HepG2 (cell line): ENCODE results near the gene ZFAND3. TPM values are rescaled to one million over a fixed set of nuclear protein-coding genes. Genes with fewer than 3 reads are reported as not detected.

Experiments used
- HINFP ChIP-seq: sonication (generic); formaldehyde crosslinking; IDR thresholded peaks from 2 replicates; pipeline ENCODE4 v1.4.0; 2020; ENCODE audit warnings: low read depth, mild to moderate bottlenecking, missing genetic modification reagents
- IRX3 ChIP-seq: sonication (generic); formaldehyde crosslinking; IDR thresholded peaks from 2 replicates; pipeline ENCODE4 v1.8.1; 2023; ENCODE audit warnings: mild to moderate bottlenecking, low read depth, missing genetic modification reagents, borderline replicate concordance
- ONECUT2 ChIP-seq: sonication (generic); formaldehyde crosslinking; IDR thresholded peaks from 2 replicates; pipeline ENCODE4 v1.4.0; 2020; ENCODE audit warnings: missing genetic modification reagents
- RORA ChIP-seq: sonication (generic); formaldehyde crosslinking; IDR thresholded peaks from 2 replicates; pipeline ENCODE4 v1.5.0; 2020; ENCODE audit warnings: mild to moderate bottlenecking, missing genetic modification reagents, moderate library complexity
- SIN3A ChIP-seq: IDR thresholded peaks from 2 replicates; pipeline ENCODE4 v1.6.1; 2011; ENCODE audit warnings: low read depth, mild to moderate bottlenecking, control low read depth, low read length, borderline replicate concordance
- SOX13 ChIP-seq, 3 experiments: fragments of 450-650 bp in 1 of 3; sonication (generic) in 1 of 3; formaldehyde crosslinking in 1 of 3; IDR thresholded peaks in 2 of 3; conservative IDR thresholded peaks in 1 of 3; 2 replicates each; pipeline versions ENCODE4 v1.5.0 to v1.6.1; 2016 to 2020; ENCODE audit warnings: antibody characterized with exemption in 1 of 3, mild to moderate bottlenecking in 1 of 3, missing compliant biosample characterization in 1 of 3, missing genetic modification reagents in 1 of 3, moderate library complexity in 1 of 3
- TARDBP ChIP-seq: sonication (generic); formaldehyde crosslinking; IDR thresholded peaks from 2 replicates; pipeline ENCODE4 v1.8.0; 2022; ENCODE audit warnings: mild to moderate bottlenecking, missing genetic modification reagents
- ZBTB14 ChIP-seq: sonication (generic); formaldehyde crosslinking; IDR thresholded peaks from 2 replicates; pipeline ENCODE4 v1.4.0; 2020; ENCODE audit warnings: missing genetic modification reagents
- ZMAT3 ChIP-seq: sonication (generic); formaldehyde crosslinking; conservative IDR thresholded peaks from 2 replicates; pipeline ENCODE4 v1.7.0; 2021; ENCODE audit warnings: missing genetic modification reagents
- ZNF331 ChIP-seq: sonication (generic); formaldehyde crosslinking; IDR thresholded peaks from 2 replicates; pipeline ENCODE4 v1.4.0; 2020; ENCODE audit warnings: missing genetic modification reagents
- ZNF678 ChIP-seq: sonication (generic); formaldehyde crosslinking; IDR thresholded peaks from 2 replicates; pipeline ENCODE4 v1.4.0; 2020; ENCODE audit warnings: mild to moderate bottlenecking, missing genetic modification reagents
- polyA plus RNA-seq, 8 experiments: library from polyadenylated mRNA; depleted of rRNA in 3 of 8; stranded (reverse) in 7 of 8; unstranded in 1 of 8; fragments of >200 nt; fragmentation: Illumina TruSeq in 4 of 8; extraction: Trizol in 4 of 8; gene quantifications; 2 replicates each; pipeline versions ENCODE4 v1.2.1 to v1.2.3, GENCODE V29; 2011 to 2016; ENCODE audit warnings: low read depth in 4 of 8, missing spikeins in 1 of 8, mixed read lengths in 1 of 8; ENCODE audit not compliant: insufficient read depth in 1 of 8
- total RNA-seq, 5 experiments: library from RNA; depleted of rRNA; stranded (reverse); fragments of >200 nt; fragmentation: Illumina TruSeq; extraction: Trizol; gene quantifications; 2 replicates each; pipeline ENCODE4 v1.2.3, GENCODE V29; 2016; ENCODE audit warnings: low read depth in 1 of 5
- TF ChIP-seq, protein P1 (sequence below): sonication (generic); formaldehyde crosslinking; IDR thresholded peaks from 2 replicates; pipeline ENCODE4 v1.8.0; 2022; ENCODE audit warnings: mild to moderate bottlenecking, missing genetic modification reagents; ENCODE audit not compliant: insufficient replicate concordance
- TF ChIP-seq, protein P2 (sequence below): sonication (generic); formaldehyde crosslinking; IDR thresholded peaks from 2 replicates; pipeline ENCODE4 v1.4.0; 2020; ENCODE audit warnings: missing genetic modification reagents
- TF ChIP-seq, protein P3 (sequence below): sonication (generic); formaldehyde crosslinking; IDR thresholded peaks from 2 replicates; pipeline ENCODE4 v1.4.0; 2020; ENCODE audit warnings: mild to moderate bottlenecking, missing genetic modification reagents

The ZFAND3 gene
- total and polyA plus RNA-seq, 2 of the 13 experiments (the other 11 are each of a cell fraction or from before 2014, with no cell fraction given): 16.4 to 17.1 TPM

DNA sequence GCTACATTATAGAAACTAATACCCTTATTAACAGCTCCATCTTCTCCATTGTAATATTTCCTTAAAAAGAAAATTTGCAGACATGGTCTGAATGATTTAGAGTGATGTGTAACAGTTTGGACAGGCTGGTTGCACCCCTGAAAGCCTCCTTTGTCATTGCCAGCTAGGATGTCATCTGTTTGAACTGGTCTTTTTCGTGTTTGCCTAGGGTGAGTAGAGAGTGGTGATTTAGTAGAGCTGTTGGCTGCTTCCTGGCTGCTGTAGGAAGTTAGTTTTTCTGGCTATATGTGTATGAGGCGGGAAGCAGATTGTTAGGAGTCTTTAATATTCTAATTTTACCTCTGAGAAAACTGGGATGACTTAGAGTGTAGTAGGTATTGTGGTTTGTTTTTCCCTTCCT is 101.1 kb downstream of the ZFAND3 start (continued):
- TF ChIP-seq ZBTB14: no peak
- no peak for TF ChIP-seq SIN3A
- TF ChIP-seq ZNF678: no peak
- TF ChIP-seq, protein P1, sequence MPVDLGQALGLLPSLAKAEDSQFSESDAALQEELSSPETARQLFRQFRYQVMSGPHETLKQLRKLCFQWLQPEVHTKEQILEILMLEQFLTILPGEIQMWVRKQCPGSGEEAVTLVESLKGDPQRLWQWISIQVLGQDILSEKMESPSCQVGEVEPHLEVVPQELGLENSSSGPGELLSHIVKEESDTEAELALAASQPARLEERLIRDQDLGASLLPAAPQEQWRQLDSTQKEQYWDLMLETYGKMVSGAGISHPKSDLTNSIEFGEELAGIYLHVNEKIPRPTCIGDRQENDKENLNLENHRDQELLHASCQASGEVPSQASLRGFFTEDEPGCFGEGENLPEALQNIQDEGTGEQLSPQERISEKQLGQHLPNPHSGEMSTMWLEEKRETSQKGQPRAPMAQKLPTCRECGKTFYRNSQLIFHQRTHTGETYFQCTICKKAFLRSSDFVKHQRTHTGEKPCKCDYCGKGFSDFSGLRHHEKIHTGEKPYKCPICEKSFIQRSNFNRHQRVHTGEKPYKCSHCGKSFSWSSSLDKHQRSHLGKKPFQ: no peak
- TF ChIP-seq, protein P2, sequence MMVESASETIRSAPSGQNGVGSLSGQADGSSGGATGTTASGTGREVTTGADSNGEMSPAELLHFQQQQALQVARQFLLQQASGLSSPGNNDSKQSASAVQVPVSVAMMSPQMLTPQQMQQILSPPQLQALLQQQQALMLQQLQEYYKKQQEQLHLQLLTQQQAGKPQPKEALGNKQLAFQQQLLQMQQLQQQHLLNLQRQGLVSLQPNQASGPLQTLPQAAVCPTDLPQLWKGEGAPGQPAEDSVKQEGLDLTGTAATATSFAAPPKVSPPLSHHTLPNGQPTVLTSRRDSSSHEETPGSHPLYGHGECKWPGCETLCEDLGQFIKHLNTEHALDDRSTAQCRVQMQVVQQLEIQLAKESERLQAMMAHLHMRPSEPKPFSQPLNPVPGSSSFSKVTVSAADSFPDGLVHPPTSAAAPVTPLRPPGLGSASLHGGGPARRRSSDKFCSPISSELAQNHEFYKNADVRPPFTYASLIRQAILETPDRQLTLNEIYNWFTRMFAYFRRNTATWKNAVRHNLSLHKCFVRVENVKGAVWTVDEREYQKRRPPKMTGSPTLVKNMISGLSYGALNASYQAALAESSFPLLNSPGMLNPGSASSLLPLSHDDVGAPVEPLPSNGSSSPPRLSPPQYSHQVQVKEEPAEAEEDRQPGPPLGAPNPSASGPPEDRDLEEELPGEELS (CRISPR knock-in tag): peak; percentile 43; the same call in 1 of the 2 replicates
- no peak for TF ChIP-seq ONECUT2 (CRISPR knock-in tag)
- no peak for TF ChIP-seq IRX3 (CRISPR knock-in tag)
- no peak for TF ChIP-seq ZNF331
- TF ChIP-seq RORA (CRISPR knock-in tag): no peak
- no peak for TF ChIP-seq HINFP
- TF ChIP-seq, protein P3, sequence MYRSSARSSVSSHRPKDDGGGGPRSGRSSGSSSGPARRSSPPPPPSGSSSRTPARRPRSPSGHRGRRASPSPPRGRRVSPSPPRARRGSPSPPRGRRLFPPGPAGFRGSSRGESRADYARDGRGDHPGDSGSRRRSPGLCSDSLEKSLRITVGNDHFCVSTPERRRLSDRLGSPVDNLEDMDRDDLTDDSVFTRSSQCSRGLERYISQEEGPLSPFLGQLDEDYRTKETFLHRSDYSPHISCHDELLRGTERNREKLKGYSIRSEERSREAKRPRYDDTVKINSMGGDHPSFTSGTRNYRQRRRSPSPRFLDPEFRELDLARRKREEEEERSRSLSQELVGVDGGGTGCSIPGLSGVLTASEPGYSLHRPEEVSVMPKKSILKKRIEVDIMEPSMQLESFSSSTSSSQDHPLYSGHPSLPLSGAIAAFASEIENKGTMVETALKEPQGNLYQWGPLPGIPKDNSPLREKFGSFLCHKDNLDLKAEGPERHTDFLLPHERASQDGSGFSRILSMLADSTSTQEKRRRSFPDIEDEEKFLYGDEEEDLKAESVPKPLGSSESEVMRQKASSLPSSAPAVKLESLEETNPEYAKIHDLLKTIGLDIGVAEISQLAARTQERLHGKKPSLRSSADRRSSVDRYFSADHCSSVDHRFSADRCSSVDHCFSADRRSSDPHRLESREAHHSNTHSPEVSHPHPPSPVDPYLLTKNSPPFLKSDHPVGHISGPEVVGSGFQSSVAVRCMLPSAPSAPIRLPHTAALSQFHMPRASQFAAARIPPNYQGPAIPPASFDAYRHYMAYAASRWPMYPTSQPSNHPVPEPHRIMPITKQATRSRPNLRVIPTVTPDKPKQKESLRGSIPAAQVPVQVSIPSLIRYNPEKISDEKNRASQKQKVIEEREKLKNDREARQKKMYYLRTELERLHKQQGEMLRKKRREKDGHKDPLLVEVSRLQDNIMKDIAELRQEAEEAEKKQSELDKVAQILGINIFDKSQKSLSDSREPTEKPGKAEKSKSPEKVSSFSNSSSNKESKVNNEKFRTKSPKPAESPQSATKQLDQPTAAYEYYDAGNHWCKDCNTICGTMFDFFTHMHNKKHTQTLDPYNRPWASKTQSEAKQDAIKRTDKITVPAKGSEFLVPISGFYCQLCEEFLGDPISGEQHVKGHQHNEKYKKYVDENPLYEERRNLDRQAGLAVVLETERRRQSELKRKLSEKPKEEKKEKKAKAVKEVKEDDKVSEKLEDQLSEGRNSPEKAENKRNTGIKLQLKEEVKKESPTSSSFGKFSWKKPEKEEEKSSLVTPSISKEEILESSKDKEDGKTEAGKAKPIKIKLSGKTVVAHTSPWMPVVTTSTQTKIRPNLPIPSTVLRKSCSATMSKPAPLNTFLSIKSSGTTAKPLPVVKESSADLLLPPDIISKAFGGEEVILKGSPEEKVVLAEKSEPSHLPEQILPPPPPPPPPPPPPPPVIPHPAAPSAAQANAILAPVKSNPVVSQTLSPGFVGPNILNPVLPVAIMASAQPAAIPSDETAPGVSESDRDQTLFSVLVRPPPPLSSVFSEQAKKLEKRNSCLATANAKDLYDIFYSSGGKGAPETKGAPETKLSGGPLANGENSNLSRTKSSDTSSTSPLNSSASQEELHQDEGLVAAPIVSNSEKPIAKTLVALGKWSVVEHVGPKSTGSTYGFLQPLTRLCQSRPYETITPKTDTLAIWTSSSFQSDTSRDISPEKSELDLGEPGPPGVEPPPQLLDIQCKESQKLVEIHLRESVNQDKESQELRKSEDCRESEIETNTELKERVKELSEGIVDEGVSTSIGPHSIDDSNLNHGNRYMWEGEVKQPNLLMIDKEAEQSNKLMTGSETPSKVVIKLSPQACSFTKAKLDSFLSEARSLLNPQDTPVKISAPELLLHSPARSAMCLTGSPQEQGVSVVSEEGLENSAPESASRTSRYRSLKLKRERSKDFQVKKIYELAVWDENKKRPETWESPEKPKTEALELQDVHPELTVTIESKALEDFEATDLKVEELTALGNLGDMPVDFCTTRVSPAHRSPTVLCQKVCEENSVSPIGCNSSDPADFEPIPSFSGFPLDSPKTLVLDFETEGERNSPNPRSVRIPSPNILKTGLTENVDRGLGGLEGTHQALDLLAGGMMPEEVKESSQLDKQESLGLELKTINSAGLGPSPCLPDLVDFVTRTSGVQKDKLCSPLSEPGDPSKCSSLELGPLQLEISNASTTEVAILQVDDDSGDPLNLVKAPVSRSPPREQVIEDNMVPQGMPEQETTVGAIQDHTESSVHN: no peak
- no peak for TF ChIP-seq ZMAT3 (CRISPR knock-in tag)
- TF ChIP-seq SOX13 (IDR thresholded peaks at IDR 0.05): no peak
- TF ChIP-seq SOX13 (CRISPR knock-in tag; conservative IDR thresholded peaks at IDR 0.05 in 1 of 2, IDR thresholded peaks at IDR 0.05 in 1 of 2): 0 out of 4 replicates have a peak, but pooled peaks of 1 of the 2 experiments have one; percentile 48
- TF ChIP-seq TARDBP: no peak
